T-helper 2 cell treated with Interferon-gamma antibody and Interleukin-4, amounts not matched to agents 100 ng/mL and 5 ng/mL, for 36 hours (primary cell): ENCODE data around the gene PUM2. TPM values are rescaled to one million over a fixed set of nuclear protein-coding genes. Genes with fewer than 3 reads are reported as not detected.

Source experiments
- intact Hi-C: fragments of 100-400 bp; cut with micrococcal nuclease; formaldehyde crosslinking; loops from one replicate; pipeline ENCODE4 v1.15.1; 2023
- total RNA-seq: library from RNA; stranded (reverse); gene quantifications from 2 replicates; pipeline ENCODE4 v1.2.3, GENCODE V29; 2022

PUM2 gene
- total RNA-seq, 1 donor from 2014 or later: 127 TPM

GRCh38 chr2:20346565-20347381 is 3.9 kb downstream of the PUM2 start:
- intact Hi-C loops: no loop called here

DNA sequence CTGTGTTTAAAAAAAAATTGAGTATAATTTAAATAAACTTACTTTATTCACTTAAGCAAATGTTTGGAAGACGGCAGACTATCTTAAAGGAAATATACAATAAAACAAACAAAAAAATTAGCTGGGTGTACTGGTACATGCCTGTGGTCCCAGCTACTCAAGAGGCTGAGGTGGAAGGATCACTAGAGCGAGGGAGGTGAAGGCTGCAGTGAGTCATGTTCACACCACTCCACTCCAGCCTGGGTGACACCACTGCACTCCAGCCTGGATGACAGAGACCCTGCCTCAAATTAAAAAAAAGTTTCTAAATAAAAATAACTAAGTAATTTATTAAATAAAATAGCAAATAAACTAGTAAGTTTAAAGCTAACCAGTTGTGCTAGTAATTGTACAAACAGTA is 7.5 kb downstream of the PUM2 start:
- intact Hi-C loops: no loop called here

GRCh38 chr2:20339012-20339411 is 11.6 kb downstream of the PUM2 start:
- intact Hi-C loops: loop anchor here (1.0 kb wide), 1 partner anchor 10 kb away; no protein-coding TSS in a partner anchor

DNA sequence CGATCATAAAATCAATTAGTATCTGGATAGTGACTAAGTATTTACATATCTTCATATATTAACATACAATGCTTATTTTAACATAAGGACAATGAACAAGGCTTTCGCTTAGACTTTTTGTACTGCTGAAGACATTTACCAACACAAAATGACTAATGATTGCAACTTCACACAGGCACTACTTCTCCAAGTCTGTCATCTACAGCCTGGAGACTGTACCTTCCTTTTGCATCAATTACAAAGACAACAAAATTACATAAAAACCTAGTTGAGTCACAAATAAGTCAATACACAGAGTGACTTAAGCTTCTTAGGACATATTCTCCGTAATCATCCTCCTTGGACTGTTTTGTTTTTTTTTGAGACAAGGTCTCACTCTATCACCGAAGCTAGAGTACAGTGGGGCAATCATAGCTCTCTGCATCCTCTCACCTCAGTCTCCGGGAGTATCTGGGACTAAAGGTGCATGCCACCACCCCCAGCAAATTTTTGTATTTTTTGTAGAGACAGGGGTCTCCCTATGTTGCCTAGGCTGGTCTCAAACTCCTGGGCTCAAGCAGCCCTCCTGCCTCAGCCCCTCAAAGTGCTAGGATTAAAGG is 15.9 kb downstream of the PUM2 start:
- intact Hi-C loops: no loop called here

- intact Hi-C loops: no loop called here
Observed at GRCh38 chr2:20333738-20334137, 16.9 kb downstream of the PUM2 start.

DNA sequence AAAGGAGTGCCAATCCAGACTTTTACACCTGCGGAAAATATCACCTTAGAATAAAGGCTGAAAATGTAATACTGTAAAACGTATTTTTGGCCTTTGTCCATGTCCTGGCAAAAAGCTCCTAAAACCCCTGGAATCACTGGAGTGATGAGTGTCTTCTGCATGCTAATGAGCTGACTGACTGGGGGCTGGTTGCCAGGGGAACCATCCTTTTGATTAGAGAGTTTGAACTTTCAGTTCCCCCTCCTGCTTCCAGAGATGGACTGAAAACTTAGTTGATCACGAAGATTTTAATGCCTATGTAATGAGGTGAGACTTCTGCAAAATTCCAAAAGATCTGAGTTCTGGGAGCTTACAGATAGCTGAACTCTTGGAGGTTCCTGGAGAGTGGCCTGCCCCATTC is 20.5 kb downstream of the PUM2 start:
- intact Hi-C loops: no loop called here

- intact Hi-C loops: no loop called here
Observed at GRCh38 chr2:20327370-20327769, 23.3 kb downstream of the PUM2 start.

DNA sequence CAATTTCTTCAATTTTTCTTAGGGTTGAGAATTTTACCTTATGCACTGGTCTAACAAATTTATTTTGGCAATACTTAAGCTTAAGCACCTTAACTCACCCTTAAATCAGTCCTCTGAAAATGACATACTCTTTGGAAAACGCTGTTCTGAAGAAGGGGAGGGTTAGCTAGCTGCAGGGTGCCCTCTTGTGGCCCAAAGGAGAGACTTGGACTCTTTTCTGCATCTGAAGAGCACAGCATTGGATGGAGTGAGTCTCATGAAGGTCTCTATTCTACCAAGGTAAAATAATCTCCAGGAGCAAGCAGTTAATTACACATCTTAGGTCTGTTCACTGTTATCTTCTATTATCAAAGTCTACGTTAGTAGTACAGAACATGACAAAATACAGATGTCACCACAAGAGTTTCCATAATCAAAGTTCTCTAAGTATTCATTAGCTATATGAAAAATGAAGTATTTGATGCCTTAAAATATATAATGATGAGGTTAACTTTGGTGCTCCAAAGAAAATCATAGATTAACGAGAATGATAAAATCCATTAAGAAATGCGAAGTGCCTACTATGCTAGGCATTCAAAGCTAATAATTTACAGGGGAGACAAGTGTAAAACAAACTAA is 24.4 kb downstream of the PUM2 start:
- intact Hi-C loops: loop anchor here (1.0 kb wide), 1 partner anchor 24 kb away; the partner anchor contains the start of gene PUM2

DNA sequence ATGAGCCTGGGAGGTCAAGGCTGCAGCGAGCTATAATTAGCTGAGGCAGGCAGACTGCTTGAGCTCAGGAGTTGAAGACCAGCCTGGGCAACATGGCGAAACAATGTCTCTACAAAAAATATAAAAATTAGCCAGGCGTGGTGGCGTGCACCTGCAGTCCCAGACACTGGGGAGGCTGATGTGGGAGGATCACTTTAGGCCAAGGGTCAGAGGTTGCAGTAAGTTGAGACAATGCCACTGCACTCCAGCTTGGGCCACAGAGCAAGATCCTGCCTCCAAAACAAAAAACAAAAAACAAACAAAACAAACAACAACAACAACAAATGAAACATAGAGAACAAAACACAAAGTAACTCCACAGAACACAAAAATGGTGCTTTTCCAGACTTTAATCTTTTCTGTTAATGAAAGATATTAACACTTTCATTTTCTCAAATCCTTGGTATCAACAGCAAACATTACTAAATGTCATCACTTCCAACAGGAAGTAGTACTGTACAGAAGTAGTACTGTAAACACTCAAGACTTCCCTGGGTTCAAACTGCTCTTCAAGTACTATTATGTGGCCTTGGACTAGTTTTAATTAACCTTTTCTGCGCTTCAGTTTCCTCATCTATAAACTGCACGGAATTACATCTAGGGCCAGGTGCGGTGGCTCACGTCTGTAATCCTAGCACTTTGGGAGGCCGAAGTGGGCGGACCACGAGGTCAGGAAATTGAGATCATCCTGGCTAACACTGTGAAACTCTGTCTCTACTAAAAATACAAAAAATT is 27.9 kb downstream of the PUM2 start:
- intact Hi-C loops: no loop called here

DNA sequence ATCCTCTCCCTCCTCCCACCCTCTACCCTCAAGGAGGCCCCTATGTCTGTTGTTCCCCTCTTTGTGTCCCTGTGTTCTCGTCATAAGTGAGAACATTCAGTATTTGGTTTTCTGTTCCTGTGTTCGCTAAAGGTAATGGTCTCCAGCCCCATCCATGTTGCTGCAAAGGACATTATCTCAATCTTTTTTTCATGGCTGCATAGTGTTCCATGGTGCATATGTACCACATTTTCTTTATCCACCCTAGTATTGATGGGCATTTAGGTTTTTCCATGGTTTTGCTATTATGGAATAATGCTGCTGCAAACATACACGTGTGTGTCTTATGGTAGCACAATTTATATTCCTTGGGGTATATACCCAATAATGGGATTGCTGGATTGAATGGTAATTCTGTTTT is 33.0 kb downstream of the PUM2 start:
- intact Hi-C loops: no loop called here

DNA sequence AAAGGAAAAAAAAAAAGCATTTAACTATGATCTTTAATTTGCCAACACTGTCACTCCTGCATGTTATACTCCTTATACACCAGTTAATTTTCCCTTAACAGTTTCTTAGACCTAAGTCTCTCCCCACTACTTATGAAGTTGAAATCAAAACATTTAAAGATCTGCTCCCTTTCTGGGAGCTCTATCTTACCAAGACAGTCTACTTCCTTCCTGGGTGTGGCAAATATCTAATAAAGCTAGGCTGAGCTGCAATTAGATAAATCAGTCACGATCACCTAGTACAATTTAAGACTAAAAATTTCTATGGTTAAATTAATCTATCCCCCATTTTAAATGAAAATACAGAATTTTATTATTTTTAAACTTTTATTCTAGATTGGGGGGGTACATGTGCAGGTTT is 33.4 kb downstream of the PUM2 start:
- intact Hi-C loops: no loop called here

DNA sequence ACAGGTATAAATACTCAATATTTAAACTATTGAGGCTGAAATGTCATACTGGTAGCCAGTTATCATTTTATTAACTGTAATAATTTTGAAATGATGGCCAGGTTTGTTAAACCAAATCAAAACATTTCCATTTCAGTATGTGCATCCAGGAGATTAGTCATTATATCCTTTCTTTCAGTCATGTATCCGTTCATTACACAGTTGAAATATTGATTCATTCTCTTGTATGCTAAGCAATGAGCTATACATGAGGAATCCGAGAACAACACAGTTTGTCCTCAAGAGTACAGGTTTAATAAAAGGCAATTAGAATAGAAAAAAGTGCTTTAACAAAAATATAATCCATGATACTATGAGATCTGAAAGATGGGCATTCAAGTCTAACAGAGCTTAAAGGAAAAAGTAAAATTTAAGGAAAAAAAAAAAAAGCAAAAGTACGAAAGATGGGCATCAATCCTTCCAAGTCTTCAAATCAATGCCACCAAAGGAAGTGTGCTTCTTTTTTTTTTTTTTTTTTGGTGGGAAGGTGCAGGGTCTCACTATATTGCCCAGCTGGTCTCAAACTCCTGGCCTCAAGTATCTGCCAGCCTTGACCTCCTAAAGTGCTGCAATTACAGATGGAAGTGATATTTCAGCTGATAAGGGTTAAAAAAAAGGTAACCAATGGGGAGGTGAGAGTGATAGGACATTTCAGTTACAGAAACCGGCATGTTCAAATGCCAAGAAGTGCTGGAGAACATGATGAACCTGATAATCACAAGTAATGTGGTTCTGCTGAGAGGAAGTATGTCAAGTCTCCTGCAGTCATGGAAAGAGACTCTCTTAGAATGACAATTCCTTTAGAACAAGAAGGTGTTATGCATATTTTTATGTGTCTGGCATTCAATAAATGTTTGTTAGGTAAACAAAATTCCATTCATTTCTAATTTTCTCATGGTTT is 35.8 kb downstream of the PUM2 start:
- intact Hi-C loops: no loop called here

GRCh38 chr2:20313659-20314058 is 37.0 kb downstream of the PUM2 start:
- intact Hi-C loops: no loop called here

GRCh38 chr2:20309001-20309400 is 41.6 kb downstream of the PUM2 start:
- intact Hi-C loops: no loop called here

DNA sequence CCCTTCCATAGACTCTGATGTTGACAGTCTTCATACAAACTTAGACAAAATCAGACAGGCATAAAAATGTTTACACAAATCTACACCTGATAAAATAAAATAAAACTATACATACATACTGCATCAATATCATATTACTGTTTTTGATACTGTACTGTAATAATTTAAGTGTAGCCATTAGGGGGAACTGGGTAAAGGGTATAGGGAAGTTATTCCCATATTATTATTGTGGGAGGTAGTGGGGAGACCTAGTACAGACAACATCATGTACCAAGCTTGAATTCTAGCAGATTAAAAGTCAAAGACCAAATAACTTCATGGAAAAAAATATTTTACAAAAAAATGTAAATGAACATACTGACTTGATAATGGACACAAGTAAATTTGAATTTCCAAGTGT is 43.3 kb downstream of the PUM2 start:
- intact Hi-C loops: no loop called here

GRCh38 chr2:20304411-20304810 is 46.2 kb downstream of the PUM2 start:
- intact Hi-C loops: no loop called here

DNA sequence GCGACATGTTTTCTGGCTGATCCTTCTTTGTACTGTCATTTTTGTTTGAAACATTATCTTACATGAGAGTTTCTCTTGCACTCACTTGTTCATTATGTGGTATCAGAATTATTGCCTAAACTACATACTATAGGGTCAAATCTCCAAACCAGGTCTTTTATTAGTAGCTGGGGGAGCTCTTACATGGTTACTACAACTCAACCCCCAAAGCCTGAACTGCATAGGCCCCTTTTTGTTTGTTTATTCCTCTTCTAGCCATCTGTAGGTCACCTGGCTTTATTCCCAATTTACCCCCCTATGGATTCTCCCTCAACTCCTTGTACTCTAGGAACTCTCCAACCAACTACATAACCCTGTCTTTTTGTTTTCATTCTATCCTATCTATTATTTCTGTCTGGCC is 46.7 kb downstream of the PUM2 start:
- intact Hi-C loops: no loop called here

GRCh38 chr2:20302019-20302418 is 48.6 kb downstream of the PUM2 start:
- intact Hi-C loops: no loop called here

GRCh38 chr2:20300656-20301055 is 50.0 kb downstream of the PUM2 start:
- intact Hi-C loops: no loop called here

DNA sequence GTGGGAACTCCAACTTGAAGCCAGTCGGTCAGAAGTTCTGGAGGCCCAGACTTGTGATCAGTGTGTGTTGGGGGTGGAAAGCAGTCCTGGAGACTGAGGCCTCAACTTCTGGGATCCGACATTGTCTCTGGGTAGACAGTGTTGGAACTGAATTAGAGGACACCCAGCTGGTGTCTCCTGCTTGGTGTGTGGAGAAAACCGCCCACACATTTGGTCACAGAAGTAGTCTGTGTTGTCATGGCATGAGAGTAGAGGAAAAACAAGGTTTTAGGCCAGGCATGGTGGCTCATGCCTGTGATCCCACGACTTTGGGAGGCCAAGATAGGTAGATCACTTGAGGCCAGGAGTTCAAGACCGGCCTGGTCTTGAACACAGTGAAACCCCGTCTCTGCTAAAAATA is 51.5 kb downstream of the PUM2 start:
- intact Hi-C loops: no loop called here

- intact Hi-C loops: no loop called here
Observed at GRCh38 chr2:20294231-20294630, 56.4 kb downstream of the PUM2 start.
